ENCODE measurements around the gene ELP6. TPM values are rescaled to one million over a fixed set of nuclear protein-coding genes. Genes with fewer than 3 reads are reported as not detected.

Gene ELP6
- total and polyA plus RNA-seq, 9 of the 15 experiments (the other 6 are each of a cell fraction or from before 2014, with no cell fraction given) = 76.9 to 198 (median 83.3) TPM

- TF ChIP-seq ZNF609 (CRISPR knock-in tag; IDR thresholded peaks at IDR 0.05; ENCODE audit: borderline replicate concordance) = no peak
- TF ChIP-seq AFF1 (IDR thresholded peaks at IDR 0.05; ENCODE audit: low read depth in 1 of 2, partially characterized antibody in 2 of 2) = peak in 1 of 2 experiments; percentile 6
- peak; percentile 69 for TF ChIP-seq HMBOX1 (IDR thresholded peaks at IDR 0.05)
- peak; percentile 72; the same call in 1 of the 2 replicates for TF ChIP-seq ZEB2 (IDR thresholded peaks at IDR 0.05)
Measured at GRCh38 chr3:47479826-47480160, 33.7 kb downstream of the ELP6 start (continued).
